Prostate gland (tissue), 2 donors: ENCODE data around the gene SLC35F3.

ENCODE experiments used
- CTCF ChIP-seq, 4 experiments: fragments of 200-600 bp in 2 of 4; fragments of 450-650 bp in 2 of 4; sonication (generic) in 2 of 4; IDR thresholded peaks; 1 replicate in 3 of 4; 2 replicates in 1 of 4; pipeline ENCODE4 v1.5.1; 2016 to 2019; ENCODE audit warnings: antibody characterized with exemption in 4 of 4, mild to moderate bottlenecking in 2 of 4, moderate library complexity in 2 of 4
- POLR2A ChIP-seq: fragments of 450-650 bp; IDR thresholded peaks from one replicate; pipeline ENCODE4 v1.6.1; 2016; ENCODE audit warnings: antibody characterized with exemption, mild to moderate bottlenecking
- POLR2AphosphoS5 ChIP-seq: sonication (generic); formaldehyde crosslinking; IDR thresholded peaks from one replicate; pipeline ENCODE4 v1.6.1; 2017; ENCODE audit warnings: antibody characterized with exemption

- TF ChIP-seq CTCF (IDR thresholded peaks at IDR 0.05) (no peak), POLR2A (no peak), POLR2AphosphoS5 (no peak)
Observed at GRCh38 chr1:234336359-234336758, 431.9 kb downstream of the SLC35F3 start.
